ENCODE measurements around the gene TRIM37. TPM values are rescaled to one million over a fixed set of nuclear protein-coding genes. Genes with fewer than 3 reads are reported as not detected.

TRIM37 gene
- total RNA-seq, 6 experiments from 2014 or later, result 7.2 to 11.0 (median 9.0) TPM

DNA sequence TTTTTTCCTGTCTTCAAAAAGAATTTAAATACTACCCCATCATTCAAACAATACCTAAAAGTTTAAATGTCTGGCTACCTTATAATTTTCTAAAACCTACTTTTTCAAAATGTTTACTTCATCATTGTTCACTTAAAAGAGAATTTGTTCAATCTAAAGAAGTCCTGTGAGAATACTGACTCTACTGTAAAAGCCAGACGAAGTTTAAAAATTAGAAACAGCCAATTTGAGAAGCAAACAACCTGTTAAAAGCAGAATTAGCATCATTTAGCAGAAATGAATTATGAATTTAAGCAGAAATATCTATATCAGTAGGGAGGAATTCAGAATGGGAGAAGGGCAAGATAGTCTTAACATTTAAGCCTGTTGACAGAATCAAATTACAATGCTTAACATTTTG, 46.2 kb upstream of the TRIM37 start:
- TF ChIP-seq POLR2A (IDR thresholded peaks at IDR 0.05), result no peak
- TF ChIP-seq, protein P1, sequence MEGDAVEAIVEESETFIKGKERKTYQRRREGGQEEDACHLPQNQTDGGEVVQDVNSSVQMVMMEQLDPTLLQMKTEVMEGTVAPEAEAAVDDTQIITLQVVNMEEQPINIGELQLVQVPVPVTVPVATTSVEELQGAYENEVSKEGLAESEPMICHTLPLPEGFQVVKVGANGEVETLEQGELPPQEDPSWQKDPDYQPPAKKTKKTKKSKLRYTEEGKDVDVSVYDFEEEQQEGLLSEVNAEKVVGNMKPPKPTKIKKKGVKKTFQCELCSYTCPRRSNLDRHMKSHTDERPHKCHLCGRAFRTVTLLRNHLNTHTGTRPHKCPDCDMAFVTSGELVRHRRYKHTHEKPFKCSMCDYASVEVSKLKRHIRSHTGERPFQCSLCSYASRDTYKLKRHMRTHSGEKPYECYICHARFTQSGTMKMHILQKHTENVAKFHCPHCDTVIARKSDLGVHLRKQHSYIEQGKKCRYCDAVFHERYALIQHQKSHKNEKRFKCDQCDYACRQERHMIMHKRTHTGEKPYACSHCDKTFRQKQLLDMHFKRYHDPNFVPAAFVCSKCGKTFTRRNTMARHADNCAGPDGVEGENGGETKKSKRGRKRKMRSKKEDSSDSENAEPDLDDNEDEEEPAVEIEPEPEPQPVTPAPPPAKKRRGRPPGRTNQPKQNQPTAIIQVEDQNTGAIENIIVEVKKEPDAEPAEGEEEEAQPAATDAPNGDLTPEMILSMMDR (IDR thresholded peaks at IDR 0.05), result no peak
- H3K27ac ChIP-seq, result no peak overlapping the region
- H3K9me3 ChIP-seq, result no peaks in the 10 kb centered on the region
- no peaks in the 10 kb centered on the region for H3K36me3 ChIP-seq
- WGBS (ENCODE audit: insufficient coverage, low coverage, low lambda C conversion rate, missing lambda C conversion rate), result 59% methylated on average over 1 of the region's 1 CpG
- no peak overlapping the region for H3K4me3 ChIP-seq
- ATAC-seq (no peak), DNase-seq (no peak)
- H3K27me3 ChIP-seq, result no peaks in the 10 kb centered on the region
- peaks cover 0 to 7% (median 2%) of the 10 kb centered on the region in 4 donors for H3K4me1 ChIP-seq
- intact Hi-C loops (cut with DNase I), result no loop called here

- ATAC-seq (no peak), DNase-seq (no peak)
- TF ChIP-seq, protein P1 (IDR thresholded peaks at IDR 0.05), result no peak
- no peak for TF ChIP-seq POLR2A (IDR thresholded peaks at IDR 0.05)
- H3K36me3 ChIP-seq, result no peaks in the 10 kb centered on the region
- H3K4me1 ChIP-seq, result peaks cover 0 to 7% (median 2%) of the 10 kb centered on the region in 4 donors
- no peak overlapping the region for H3K4me3 ChIP-seq
- no peak overlapping the region for H3K27ac ChIP-seq
- intact Hi-C loops (cut with DNase I), result no loop called here
- no peaks in the 10 kb centered on the region for H3K9me3 ChIP-seq
- no peaks in the 10 kb centered on the region for H3K27me3 ChIP-seq
- 79% methylated on average over 1 of the region's 1 CpG for WGBS (ENCODE audit: insufficient coverage, low coverage, low lambda C conversion rate, missing lambda C conversion rate)
These were observed 44.9 kb upstream of the TRIM37 start for GRCh38 chr17:59151591-59151990.

GRCh38 chr17:59151006-59151405, 44.3 kb upstream of the TRIM37 start:
- H3K27ac ChIP-seq, result no peak overlapping the region
- TF ChIP-seq, protein P1 (IDR thresholded peaks at IDR 0.05), result no peak
- no peak for TF ChIP-seq POLR2A (IDR thresholded peaks at IDR 0.05)
- H3K9me3 ChIP-seq, result no peaks in the 10 kb centered on the region
- intact Hi-C loops (cut with DNase I), result no loop called here
- H3K4me3 ChIP-seq, result no peak overlapping the region
- no peak for DNase-seq
- no peaks in the 10 kb centered on the region for H3K36me3 ChIP-seq
- peaks cover 0 to 5% (median 2%) of the 10 kb centered on the region in 4 donors for H3K4me1 ChIP-seq
- WGBS (ENCODE audit: insufficient coverage, low coverage, low lambda C conversion rate, missing lambda C conversion rate), result 87% methylated on average over 4 of the region's 5 CpGs
- H3K27me3 ChIP-seq, result no peaks in the 10 kb centered on the region
- ATAC-seq, result no peak

- H3K27me3 ChIP-seq, result no peaks in the 10 kb centered on the region
- H3K4me3 ChIP-seq, result no peak overlapping the region
- no peaks in the 10 kb centered on the region for H3K36me3 ChIP-seq
- ATAC-seq (no peak), DNase-seq (no peak)
- no peaks in the 10 kb centered on the region for H3K9me3 ChIP-seq
- WGBS (ENCODE audit: insufficient coverage, low coverage, low lambda C conversion rate, missing lambda C conversion rate), result 84% methylated on average over 3 of the region's 5 CpGs
- H3K4me1 ChIP-seq, result peaks cover 0 to 4% (median 0%) of the 10 kb centered on the region in 4 donors
- H3K27ac ChIP-seq, result no peak overlapping the region
- intact Hi-C loops (cut with DNase I), result no loop called here
- no peak for TF ChIP-seq POLR2A (IDR thresholded peaks at IDR 0.05)
- TF ChIP-seq, protein P1 (IDR thresholded peaks at IDR 0.05), result no peak
These were observed 43.3 kb upstream of the TRIM37 start for GRCh38 chr17:59149841-59150511.

All from right lobe of liver (tissue), 6 donors.